ENCODE measurements around the gene PTEN.

Gene PTEN

DNA sequence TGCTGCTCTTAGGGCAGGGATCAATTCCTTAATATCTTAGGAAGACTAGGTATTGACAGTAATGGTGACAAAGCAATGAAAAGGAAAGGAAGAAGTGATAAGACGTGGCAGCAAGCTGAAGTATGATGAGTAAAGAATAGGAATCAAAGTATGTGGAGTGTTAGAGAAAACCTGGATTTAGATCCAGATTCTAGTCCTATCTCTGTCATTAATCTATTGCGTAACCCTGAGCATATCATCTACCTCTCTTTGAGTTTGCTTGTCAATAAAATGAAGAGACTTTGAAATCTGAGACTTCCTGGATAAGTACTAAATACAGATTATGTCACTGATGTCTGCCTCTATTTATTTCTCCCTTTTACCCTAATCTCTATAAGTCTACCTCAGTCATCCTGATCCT, 89.2 kb downstream of the PTEN start:
- H3K27ac ChIP-seq, result no peak overlapping the region
- TF ChIP-seq, protein P1, sequence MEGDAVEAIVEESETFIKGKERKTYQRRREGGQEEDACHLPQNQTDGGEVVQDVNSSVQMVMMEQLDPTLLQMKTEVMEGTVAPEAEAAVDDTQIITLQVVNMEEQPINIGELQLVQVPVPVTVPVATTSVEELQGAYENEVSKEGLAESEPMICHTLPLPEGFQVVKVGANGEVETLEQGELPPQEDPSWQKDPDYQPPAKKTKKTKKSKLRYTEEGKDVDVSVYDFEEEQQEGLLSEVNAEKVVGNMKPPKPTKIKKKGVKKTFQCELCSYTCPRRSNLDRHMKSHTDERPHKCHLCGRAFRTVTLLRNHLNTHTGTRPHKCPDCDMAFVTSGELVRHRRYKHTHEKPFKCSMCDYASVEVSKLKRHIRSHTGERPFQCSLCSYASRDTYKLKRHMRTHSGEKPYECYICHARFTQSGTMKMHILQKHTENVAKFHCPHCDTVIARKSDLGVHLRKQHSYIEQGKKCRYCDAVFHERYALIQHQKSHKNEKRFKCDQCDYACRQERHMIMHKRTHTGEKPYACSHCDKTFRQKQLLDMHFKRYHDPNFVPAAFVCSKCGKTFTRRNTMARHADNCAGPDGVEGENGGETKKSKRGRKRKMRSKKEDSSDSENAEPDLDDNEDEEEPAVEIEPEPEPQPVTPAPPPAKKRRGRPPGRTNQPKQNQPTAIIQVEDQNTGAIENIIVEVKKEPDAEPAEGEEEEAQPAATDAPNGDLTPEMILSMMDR (IDR thresholded peaks at IDR 0.05), result no peak
- TF ChIP-seq ZFX (IDR thresholded peaks at IDR 0.05; ENCODE audit: borderline replicate concordance), result no peak

DNA sequence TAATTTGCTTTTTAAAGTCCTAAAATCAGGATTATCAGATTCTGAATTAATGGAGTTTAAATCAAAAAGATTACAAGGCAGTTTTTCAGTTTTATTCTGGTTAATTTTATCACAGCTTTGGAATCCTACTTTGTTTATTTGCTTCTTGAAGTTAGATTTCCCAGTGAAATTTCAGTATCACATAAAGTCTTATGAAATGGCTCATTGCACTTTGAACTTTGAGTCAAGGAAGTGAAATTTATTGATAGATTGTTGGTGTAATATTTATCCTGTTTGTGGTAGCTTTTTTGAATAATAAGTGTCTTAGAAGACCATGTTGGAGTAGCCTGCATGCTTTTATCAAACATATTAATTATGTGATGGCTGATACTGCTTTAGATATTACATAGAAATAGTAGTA, 92.6 kb downstream of the PTEN start:
- H3K27ac ChIP-seq, result no peak overlapping the region
- TF ChIP-seq, protein P1 (IDR thresholded peaks at IDR 0.05), result no peak
- no peak for TF ChIP-seq ZFX (IDR thresholded peaks at IDR 0.05; ENCODE audit: borderline replicate concordance)

DNA sequence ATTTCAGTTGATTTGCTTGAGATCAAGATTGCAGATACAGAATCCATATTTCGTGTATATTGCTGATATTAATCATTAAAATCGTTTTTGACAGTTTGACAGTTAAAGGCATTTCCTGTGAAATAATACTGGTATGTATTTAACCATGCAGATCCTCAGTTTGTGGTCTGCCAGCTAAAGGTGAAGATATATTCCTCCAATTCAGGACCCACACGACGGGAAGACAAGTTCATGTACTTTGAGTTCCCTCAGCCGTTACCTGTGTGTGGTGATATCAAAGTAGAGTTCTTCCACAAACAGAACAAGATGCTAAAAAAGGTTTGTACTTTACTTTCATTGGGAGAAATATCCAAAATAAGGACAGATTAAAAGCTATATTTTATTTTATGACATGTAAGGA, 94.3 kb downstream of the PTEN start:
- TF ChIP-seq ZFX (IDR thresholded peaks at IDR 0.05; ENCODE audit: borderline replicate concordance), result no peak
- TF ChIP-seq, protein P1 (IDR thresholded peaks at IDR 0.05), result no peak

DNA sequence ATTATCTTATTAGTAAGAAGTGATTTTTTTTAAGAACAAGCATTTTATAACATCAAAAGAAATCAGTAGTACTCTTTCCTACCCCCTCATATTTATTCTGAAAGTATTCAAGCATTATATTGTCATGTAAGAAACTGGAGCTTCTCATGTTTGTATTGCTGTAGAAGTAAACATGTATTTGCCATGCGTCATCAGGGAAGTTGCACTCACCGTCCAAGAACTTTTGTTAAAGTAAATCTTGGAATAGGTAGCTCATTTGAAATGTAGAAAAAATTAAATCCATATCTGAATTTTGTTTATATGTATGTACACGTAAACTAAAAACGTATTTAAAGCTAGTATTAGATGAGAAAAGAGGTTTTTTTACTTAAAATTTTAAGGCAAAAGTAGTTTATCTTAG, 96.8 kb downstream of the PTEN start:
- TF ChIP-seq, protein P1 (IDR thresholded peaks at IDR 0.05), result no peak
- TF ChIP-seq ZFX (IDR thresholded peaks at IDR 0.05; ENCODE audit: borderline replicate concordance), result no peak
- peak overlapping the region; percentile 66 for H3K27ac ChIP-seq

More for the DNA sequence above, 94.3 kb downstream of the PTEN start:
- no peak overlapping the region for H3K27ac ChIP-seq

DNA sequence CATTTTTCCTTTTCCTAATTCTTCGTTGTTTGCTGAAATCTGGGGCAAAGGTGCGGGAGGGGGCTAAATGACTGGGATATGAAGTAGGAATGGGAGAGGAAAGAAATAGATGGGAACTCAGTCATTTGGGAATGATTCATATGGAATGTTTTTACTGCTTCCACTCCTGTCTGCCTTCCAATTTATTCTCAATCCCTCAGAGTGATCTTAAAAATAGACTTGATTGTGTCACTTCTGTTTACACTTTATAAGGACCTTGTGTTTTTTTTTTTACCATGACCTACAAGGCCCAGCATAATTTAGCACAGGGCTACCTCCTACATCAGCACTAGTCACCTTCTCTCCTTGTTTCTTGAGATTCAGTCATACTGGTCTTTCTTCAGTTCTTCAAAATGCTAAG, 97.9 kb downstream of the PTEN start:
- peak overlapping the region; percentile 66 for H3K27ac ChIP-seq

DNA sequence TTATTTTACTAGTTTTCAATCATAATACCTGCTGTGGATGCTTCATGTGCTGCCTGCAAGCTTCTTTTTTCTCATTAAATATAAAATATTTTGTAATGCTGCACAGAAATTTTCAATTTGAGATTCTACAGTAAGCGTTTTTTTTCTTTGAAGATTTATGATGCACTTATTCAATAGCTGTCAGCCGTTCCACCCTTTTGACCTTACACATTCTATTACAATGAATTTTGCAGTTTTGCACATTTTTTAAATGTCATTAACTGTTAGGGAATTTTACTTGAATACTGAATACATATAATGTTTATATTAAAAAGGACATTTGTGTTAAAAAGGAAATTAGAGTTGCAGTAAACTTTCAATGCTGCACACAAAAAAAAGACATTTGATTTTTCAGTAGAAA, 103.0 kb downstream of the PTEN start:
- H3K27ac ChIP-seq, result no peak overlapping the region
- TF ChIP-seq, protein P1 (IDR thresholded peaks at IDR 0.05), result no peak
- TF ChIP-seq ZFX (IDR thresholded peaks at IDR 0.05; ENCODE audit: borderline replicate concordance), result no peak

More for the DNA sequence above, 97.9 kb downstream of the PTEN start:
- no peak for TF ChIP-seq ZFX (IDR thresholded peaks at IDR 0.05; ENCODE audit: borderline replicate concordance)
- TF ChIP-seq, protein P1 (IDR thresholded peaks at IDR 0.05), result no peak

DNA sequence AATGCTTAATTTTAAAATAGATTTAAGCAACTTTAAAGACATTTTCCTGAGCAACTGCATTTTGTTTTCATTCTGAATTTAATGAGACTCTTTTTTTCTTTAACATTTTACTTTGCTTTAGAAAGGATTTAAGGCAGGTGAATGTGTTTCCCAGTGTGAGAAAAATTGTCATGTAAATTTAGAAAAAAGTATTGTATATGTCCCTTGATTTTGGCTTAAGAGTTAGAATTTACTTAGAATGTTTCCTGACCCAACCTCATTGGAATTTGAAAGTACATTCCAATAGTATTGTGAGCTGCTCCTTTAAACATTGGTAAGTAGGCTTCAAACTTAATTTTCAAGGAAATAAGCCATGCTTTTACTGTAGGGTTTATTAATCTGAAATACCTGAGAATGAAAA, 110.2 kb downstream of the PTEN start:
- TF ChIP-seq ZFX (IDR thresholded peaks at IDR 0.05; ENCODE audit: borderline replicate concordance), result no peak
- TF ChIP-seq, protein P1 (IDR thresholded peaks at IDR 0.05), result no peak
- H3K27ac ChIP-seq, result no peak overlapping the region

Data from 22Rv1 (cell line).